Muscle of arm (tissue), 12 donors: Measurements from ENCODE around the gene ELL. TPM values are rescaled to one million over a fixed set of nuclear protein-coding genes. Genes with fewer than 3 reads are reported as not detected.

Experiments
- DNase-seq: peaks from one replicate; pipeline ENCODE4 v3.0.0-alpha.2; 2013
- polyA plus RNA-seq, 12 donors: library from polyadenylated mRNA; unstranded; fragments of 120-200 nt; gene quantifications; one replicate each; pipeline ENCODE4 v1.2.1, GENCODE V29; 2013; ENCODE audit not compliant: insufficient read length in 12 of 12

ELL gene
- polyA plus RNA-seq, 12 donors, result 11.1 to 35.4 (median 14.8) TPM; not detected in 1

GRCh38 chr19:18507021-18507726 is 14.7 kb downstream of the ELL start:
- no peak for DNase-seq

GRCh38 chr19:18506101-18506930 is 15.6 kb downstream of the ELL start:
- no peak for DNase-seq

- no peak for DNase-seq
Observed at GRCh38 chr19:18504886-18505610, 16.8 kb downstream of the ELL start.

- DNase-seq, result no peak
Observed at GRCh38 chr19:18503971-18504885, 17.6 kb downstream of the ELL start.

GRCh38 chr19:18503337-18503970 is 18.4 kb downstream of the ELL start:
- no peak for DNase-seq

GRCh38 chr19:18502638-18503294 is 19.1 kb downstream of the ELL start:
- DNase-seq, result no peak

GRCh38 chr19:18502246-18502637 is 19.6 kb downstream of the ELL start:
- DNase-seq, result no peak

GRCh38 chr19:18501832-18502231 is 20.0 kb downstream of the ELL start:
- DNase-seq, result no peak

- no peak for DNase-seq
Observed at GRCh38 chr19:18501351-18501750, 20.5 kb downstream of the ELL start.

- DNase-seq, result no peak
Observed at GRCh38 chr19:18500799-18501198, 21.1 kb downstream of the ELL start.

- DNase-seq, result no peak
Observed at GRCh38 chr19:18500376-18500775, 21.5 kb downstream of the ELL start.

GRCh38 chr19:18499055-18499775 is 22.7 kb downstream of the ELL start:
- no peak for DNase-seq

GRCh38 chr19:18496980-18497256 is 25.0 kb downstream of the ELL start:
- no peak for DNase-seq

- no peak for DNase-seq
Observed at GRCh38 chr19:18496167-18496979, 25.5 kb downstream of the ELL start.

GRCh38 chr19:18495204-18495911 is 26.5 kb downstream of the ELL start:
- DNase-seq, result no peak

GRCh38 chr19:18494267-18494607 is 27.6 kb downstream of the ELL start:
- no peak for DNase-seq

- no peak for DNase-seq
Observed at GRCh38 chr19:18493440-18494266, 28.2 kb downstream of the ELL start.
